ENCODE data around the gene SERINC2. TPM values are rescaled to one million over a fixed set of nuclear protein-coding genes. Genes with fewer than 3 reads are reported as not detected.
A peak's percentile ranks its signal among the peaks of the same experiment; 100 is the strongest.
"Not testable (repeated sequence)": the region's sequence is repeated elsewhere in the genome, so short reads cannot be mapped to it uniquely, and the experiment has no call there.

SERINC2 gene
- total RNA-seq, 1 donor from 2014 or later: 9.6 TPM

DNA sequence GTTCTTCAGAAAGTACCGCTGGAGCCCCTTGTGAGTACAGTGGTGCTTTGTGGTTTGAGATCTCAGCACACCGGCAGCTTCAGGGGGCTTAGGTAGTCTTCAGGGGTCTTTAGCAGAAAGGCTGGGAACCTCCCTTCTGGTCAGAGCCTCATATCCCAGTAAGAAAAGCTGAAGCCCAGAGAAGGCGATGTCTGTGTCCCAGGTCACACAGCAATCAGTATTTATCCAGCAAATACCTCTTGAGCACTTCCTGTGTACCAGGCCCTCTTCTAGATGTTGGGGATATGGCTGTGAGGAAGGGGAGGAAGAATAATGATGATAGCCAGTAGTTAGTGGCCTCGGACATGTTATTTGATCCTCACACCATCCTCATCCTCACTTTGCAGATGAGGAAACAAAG lies 14.3 kb downstream of the SERINC2 start:
- H3K4me3 Mint-ChIP-seq: no peak overlapping the region
- Histone ChIP-seq H3K27me3 (no peaks in the 10 kb centered on the region), H3K9me3 (ENCODE audit: low read depth) (no peaks in the 10 kb centered on the region), H3K79me2 (ENCODE audit: low read depth) (peaks cover 7% of the 10 kb centered on the region), H3K4me1 (no peaks in the 10 kb centered on the region), H3K4me3 (no peak overlapping the region), H3K9ac (no peak overlapping the region), H3K36me3 (no peaks in the 10 kb centered on the region), H3F3A (ENCODE audit: low read depth) (no peaks in the 10 kb centered on the region), H3K4me2 (no peak overlapping the region), H4K20me1 (ENCODE audit: low read depth) (peaks cover 21% of the 10 kb centered on the region), H3K27ac (no peak overlapping the region), H2AFZ (replicated peaks) (no peak overlapping the region)
- no peaks in the 10 kb centered on the region for H3K9me3 Mint-ChIP-seq
- no peak for DNase-seq (ENCODE audit: low spot score)
- peaks cover 2% of the 10 kb centered on the region for H3K36me3 Mint-ChIP-seq
- H3K27me3 Mint-ChIP-seq (ENCODE audit: insufficient read depth, low read depth): peaks cover 2% of the 10 kb centered on the region
- no peak for TF ChIP-seq EZH2phosphoT487 (IDR thresholded peaks at IDR 0.05)
- TF ChIP-seq, protein P1, sequence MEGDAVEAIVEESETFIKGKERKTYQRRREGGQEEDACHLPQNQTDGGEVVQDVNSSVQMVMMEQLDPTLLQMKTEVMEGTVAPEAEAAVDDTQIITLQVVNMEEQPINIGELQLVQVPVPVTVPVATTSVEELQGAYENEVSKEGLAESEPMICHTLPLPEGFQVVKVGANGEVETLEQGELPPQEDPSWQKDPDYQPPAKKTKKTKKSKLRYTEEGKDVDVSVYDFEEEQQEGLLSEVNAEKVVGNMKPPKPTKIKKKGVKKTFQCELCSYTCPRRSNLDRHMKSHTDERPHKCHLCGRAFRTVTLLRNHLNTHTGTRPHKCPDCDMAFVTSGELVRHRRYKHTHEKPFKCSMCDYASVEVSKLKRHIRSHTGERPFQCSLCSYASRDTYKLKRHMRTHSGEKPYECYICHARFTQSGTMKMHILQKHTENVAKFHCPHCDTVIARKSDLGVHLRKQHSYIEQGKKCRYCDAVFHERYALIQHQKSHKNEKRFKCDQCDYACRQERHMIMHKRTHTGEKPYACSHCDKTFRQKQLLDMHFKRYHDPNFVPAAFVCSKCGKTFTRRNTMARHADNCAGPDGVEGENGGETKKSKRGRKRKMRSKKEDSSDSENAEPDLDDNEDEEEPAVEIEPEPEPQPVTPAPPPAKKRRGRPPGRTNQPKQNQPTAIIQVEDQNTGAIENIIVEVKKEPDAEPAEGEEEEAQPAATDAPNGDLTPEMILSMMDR (IDR thresholded peaks at IDR 0.05): no peak
- TF ChIP-seq EZH2 (IDR thresholded peaks at IDR 0.05): no peak
- H3K27ac Mint-ChIP-seq: no peak overlapping the region
- H3K4me1 Mint-ChIP-seq: peaks cover 4% of the 10 kb centered on the region

DNA sequence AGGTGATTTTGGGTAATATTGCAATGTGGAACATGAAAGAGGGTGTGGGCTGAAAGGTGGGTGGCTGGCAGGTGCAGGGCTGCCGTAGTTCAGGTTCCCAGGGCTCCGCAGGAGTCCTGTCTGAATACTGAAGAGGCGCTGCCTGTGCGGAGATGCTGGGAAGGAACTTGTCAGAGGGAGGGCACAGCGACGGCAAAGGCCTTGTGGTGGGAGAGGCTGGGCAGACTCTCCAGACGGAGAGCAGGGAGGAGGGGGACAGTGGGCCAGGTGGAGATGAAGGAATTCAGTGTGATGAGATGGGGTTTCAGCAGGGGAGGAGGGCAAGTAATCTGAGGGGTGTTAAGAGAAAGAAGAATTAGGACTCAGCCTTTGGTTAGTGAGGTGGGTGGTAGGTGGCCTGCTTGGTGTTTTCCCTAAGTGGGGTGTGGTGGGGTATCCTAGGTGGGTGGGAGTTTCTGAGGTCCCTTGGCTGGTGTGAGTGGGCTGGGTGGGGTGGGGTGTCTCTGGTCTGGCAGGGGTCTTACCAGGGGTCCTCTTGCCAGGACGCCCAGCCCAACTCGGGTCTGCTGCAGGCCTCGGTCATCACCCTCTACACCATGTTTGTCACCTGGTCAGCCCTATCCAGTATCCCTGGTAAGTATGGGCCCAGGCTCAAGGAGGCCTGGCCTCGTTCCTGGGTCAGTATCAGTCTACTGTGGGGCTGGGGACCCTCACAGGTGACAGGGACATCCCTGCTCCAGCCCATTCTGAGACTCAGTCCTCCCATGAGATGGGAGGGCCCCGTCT lies 15.6 kb downstream of the SERINC2 start:
- Histone ChIP-seq H3K4me2 (no peak overlapping the region), H3K4me3 (no peak overlapping the region), H2AFZ (replicated peaks) (no peak overlapping the region), H3K9me3 (ENCODE audit: low read depth) (no peaks in the 10 kb centered on the region), H3K27ac (no peak overlapping the region), H3K36me3 (no peaks in the 10 kb centered on the region), H3K79me2 (ENCODE audit: low read depth) (peaks cover under 1% of the 10 kb centered on the region), H4K20me1 (ENCODE audit: low read depth) (peaks cover 10% of the 10 kb centered on the region), H3K9ac (no peak overlapping the region), H3K27me3 (no peaks in the 10 kb centered on the region), H3F3A (ENCODE audit: low read depth) (no peaks in the 10 kb centered on the region), H3K4me1 (no peaks in the 10 kb centered on the region)
- H3K4me1 Mint-ChIP-seq: peaks cover 4% of the 10 kb centered on the region
- peaks cover 2% of the 10 kb centered on the region for H3K27me3 Mint-ChIP-seq (ENCODE audit: insufficient read depth, low read depth)
- no peak for DNase-seq (ENCODE audit: low spot score)
- H3K36me3 Mint-ChIP-seq: peaks cover 5% of the 10 kb centered on the region
- H3K4me3 Mint-ChIP-seq: no peak overlapping the region
- TF ChIP-seq, protein P1 (IDR thresholded peaks at IDR 0.05): no peak
- peak overlapping the region; percentile 33 for H3K27ac Mint-ChIP-seq
- H3K9me3 Mint-ChIP-seq: no peaks in the 10 kb centered on the region

DNA sequence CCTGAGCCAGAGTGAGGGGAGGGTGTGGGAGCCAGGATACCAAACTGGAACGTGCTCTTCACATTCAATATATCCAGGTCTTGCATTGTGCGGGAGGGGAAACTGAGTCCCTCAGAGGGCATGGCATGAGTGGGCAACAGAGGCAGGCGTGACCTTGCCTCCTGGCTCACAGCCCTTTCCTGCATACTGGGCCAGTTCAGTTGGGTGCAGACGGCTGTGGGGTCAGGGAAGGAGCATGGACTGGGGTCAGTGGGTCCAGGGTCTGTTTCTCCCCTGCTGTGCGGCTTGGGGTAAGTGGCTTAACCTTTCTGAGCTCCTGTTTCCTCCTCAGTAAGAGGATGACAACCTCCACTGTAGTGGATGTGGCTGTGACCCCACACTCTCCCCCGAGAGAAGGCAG lies 16.6 kb downstream of the SERINC2 start:
- no peak overlapping the region for H3K4me3 Mint-ChIP-seq
- Histone ChIP-seq H3K9me3 (ENCODE audit: low read depth) (no peaks in the 10 kb centered on the region), H3F3A (ENCODE audit: low read depth) (no peaks in the 10 kb centered on the region), H3K4me3 (no peak overlapping the region), H3K4me1 (peaks cover 6% of the 10 kb centered on the region), H3K79me2 (ENCODE audit: low read depth) (no peaks in the 10 kb centered on the region), H3K9ac (no peak overlapping the region), H3K4me2 (no peak overlapping the region), H3K36me3 (no peaks in the 10 kb centered on the region), H3K27me3 (no peaks in the 10 kb centered on the region), H2AFZ (replicated peaks) (no peak overlapping the region), H4K20me1 (ENCODE audit: low read depth) (peaks cover 3% of the 10 kb centered on the region), H3K27ac (no peak overlapping the region)
- H3K27me3 Mint-ChIP-seq (ENCODE audit: insufficient read depth, low read depth): peaks cover 4% of the 10 kb centered on the region
- no peak overlapping the region for H3K27ac Mint-ChIP-seq
- DNase-seq (ENCODE audit: low spot score): no peak
- no peak for TF ChIP-seq EZH2phosphoT487 (IDR thresholded peaks at IDR 0.05)
- no peak for TF ChIP-seq EZH2 (IDR thresholded peaks at IDR 0.05)
- TF ChIP-seq, protein P1 (IDR thresholded peaks at IDR 0.05): no peak
- no peaks in the 10 kb centered on the region for H3K9me3 Mint-ChIP-seq
- H3K36me3 Mint-ChIP-seq: peaks cover 5% of the 10 kb centered on the region
- H3K4me1 Mint-ChIP-seq: peaks cover 10% of the 10 kb centered on the region

DNA sequence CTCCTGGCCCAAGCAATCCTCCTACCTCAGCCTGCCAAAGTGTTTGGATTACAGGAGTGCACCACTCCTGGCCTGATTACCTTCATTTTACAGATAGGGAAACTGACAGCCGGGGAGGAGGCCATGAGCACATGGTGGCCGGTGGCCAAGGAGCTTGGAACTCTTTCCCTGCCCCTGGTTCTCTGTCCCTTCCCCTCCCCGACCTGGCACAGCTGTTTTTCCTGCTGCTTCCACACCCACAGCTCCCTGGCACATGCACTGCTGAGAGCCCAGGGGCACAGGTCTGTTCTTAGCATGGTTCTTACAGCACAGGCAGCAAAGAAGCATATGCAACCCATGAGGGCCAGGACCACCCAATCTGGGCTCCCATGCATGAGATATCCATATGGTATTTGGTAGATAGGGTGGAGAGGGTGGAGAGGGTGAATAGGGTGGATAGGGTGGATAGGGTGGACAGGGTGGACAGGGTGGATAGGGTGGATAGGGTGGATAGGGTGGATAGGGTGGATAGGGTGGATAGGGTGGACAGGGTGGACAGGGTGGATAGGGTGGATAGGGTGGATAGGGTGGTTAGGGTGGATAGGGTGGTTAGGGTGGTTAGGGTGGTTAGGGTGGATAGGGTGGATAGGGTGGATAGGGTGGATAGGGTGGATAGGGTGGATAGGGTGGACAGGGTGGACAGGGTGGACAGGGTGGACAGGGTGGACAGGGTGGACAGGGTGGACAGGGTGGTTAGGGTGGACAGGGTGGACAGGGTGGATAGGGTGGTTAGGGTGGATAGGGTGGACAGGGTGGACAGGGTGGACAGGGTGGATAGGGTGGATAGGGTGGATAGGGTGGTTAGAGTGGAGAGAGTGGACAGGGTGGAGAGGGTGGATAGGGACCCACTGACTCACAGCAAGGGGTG lies 18.6 kb downstream of the SERINC2 start:
- H3K27ac Mint-ChIP-seq; H3K4me1 ChIP-seq; H3K27me3 ChIP-seq; H3K4me2 ChIP-seq; H3K27ac ChIP-seq; H3K9me3 Mint-ChIP-seq; H3K4me3 Mint-ChIP-seq; H3K79me2 ChIP-seq (ENCODE audit: low read depth); H3K36me3 ChIP-seq; H3F3A ChIP-seq (ENCODE audit: low read depth); H3K36me3 Mint-ChIP-seq; H2AFZ ChIP-seq (replicated peaks); H3K4me3 ChIP-seq; H3K9me3 ChIP-seq (ENCODE audit: low read depth); H3K27me3 Mint-ChIP-seq (ENCODE audit: insufficient read depth, low read depth); DNase-seq (ENCODE audit: low spot score); H3K9ac ChIP-seq; H4K20me1 ChIP-seq (ENCODE audit: low read depth): not testable (repeated sequence)
- H3K4me1 Mint-ChIP-seq: peaks cover 11% of the 10 kb centered on the region
